ENCODE data around the gene CDH4. TPM values are rescaled to one million over a fixed set of nuclear protein-coding genes. Genes with fewer than 3 reads are reported as not detected.

Gene CDH4
- total RNA-seq, 1 donor: 8.6 TPM

GRCh38 chr20:61523145-61523544 lies 271.1 kb downstream of the CDH4 start:
- DNase-seq (ENCODE audit: low read depth in 2 of 3, low spot score in 2 of 3): no peak

DNA sequence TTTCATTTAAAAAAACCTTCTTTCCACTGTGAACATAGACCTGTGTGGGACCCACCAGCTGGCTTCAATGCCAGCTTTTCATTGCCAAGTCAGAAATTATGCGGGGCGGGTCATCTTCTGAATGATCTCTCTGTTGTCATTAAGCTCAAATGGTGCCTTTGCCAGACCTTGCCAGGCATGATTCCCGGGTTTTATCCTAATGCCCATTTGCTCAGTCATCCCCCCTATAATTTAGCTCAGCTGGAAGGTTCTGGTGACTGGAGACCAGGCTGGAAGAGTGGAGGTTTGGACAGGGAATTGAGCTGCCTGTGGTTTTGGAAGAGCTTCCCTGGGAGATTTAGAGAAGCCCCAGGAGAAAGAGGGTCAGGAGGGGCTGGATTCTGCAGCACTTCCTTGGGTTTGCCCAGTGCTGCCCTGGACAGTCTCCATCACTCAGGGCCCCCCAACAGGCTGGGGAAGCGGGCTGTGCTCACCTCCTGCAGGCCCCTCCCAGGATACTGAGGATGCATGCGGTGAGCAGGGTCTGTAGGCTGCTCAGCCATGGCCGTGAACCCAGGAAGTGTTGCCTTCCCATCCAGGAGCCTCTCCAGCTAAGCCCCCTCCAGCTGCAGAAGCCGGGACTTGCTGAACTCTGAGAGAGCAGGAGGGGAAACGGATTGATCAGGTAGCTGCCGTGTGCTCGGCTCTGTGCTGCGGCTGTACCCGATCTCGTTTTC lies 273.0 kb downstream of the CDH4 start:
- DNase-seq (ENCODE audit: low read depth in 2 of 3, low spot score in 2 of 3): no peak

DNA sequence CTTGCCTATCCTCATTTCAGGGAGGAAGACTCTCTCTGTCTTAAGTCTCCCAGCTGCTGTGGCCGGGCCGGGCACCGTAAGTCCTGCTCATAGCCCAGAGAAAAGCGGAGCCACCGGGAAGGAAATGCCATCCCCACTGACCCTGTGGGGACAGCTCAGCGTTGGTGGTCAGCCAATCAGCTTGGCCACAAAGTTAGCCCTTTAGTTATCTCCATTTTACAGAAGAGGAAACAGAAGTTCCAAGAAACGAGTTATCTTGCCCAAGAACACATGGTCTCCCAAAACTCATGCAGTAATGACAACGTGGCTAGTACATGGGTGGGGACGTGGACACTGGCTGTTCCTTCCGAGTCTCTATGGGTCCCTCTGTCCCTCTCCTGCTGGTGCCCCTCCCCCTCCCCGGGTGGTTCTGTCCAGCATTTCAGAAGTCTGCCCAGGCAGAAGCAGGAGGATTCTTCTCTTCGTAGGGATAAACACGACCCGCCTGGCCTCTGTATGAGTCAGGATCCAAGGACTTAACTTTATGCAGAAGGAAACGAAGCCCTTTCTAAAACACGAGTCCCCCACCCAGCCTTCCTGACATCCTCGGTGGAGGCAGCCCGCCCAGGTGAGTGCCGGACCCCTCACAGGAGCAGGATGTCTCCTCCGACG lies 273.8 kb downstream of the CDH4 start:
- no peak for DNase-seq (ENCODE audit: low read depth in 2 of 3, low spot score in 2 of 3)

DNA sequence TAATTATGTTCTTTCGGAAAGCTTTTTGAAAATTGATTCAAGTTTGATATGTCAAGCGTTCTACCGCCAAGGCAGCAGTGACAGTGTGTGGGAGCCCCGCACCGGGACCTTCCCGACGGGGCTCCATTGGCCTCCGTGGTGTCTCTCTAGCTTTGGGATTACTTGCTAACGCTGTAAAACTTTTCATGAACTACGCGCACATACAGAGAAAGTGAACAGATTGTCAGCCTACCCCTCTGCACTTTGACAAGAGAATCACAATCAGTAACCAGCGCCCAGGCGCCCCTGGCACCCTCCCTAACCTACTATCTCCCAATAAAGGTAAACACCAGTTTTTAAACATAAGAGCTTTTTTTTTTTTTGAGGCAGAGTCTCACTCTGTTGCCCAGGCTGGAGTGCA lies 274.8 kb downstream of the CDH4 start:
- DNase-seq (ENCODE audit: low read depth in 2 of 3, low spot score in 2 of 3): no peak

DNA sequence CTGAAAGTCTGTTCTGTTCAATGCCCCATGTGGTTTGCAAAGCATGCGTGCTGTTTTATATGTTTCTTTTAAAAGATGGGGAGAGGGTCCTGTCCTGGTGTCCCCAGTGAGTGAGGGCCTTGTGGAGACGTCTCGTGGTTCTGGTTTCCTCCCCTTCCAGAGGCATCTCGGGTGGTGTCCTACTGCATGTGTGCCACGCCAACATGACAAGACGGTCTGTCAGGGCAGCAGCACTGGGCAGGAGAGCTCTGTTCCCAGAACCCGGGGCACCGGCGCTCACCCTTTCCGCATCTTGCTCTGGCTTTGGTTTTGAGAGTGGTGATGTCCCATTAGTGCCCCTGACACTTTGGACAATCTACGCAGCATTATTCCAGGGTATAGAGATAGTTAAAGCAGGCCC lies 275.6 kb downstream of the CDH4 start:
- no peak for DNase-seq (ENCODE audit: low read depth in 2 of 3, low spot score in 2 of 3)

GRCh38 chr20:61528591-61528990 lies 276.5 kb downstream of the CDH4 start:
- DNase-seq (ENCODE audit: low read depth in 2 of 3, low spot score in 2 of 3): no peak

GRCh38 chr20:61529354-61529753 lies 277.3 kb downstream of the CDH4 start:
- DNase-seq (ENCODE audit: low read depth in 2 of 3, low spot score in 2 of 3): no peak

GRCh38 chr20:61531553-61532345 lies 279.7 kb downstream of the CDH4 start:
- DNase-seq (ENCODE audit: low read depth in 2 of 3, low spot score in 2 of 3): no peak

DNA sequence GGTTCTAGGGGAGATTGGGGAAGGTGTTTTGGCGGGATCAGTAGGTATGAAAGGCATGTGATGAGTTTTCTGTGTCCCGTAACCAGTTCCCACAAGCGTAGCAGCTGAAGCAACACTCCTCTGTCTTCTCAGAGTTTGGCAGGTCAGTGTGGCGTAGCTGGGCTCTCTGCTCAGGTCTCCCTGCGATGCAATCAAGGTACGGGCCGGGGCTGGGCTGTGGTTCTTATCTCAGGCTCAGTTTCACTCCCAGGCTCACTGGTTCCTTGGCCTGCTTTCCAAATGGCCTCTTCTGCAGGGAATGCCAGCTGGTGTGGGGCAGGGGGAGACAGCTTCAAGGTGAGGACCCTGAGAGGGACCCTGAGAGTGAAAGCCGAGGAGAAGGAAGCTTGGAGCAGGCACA lies 280.7 kb downstream of the CDH4 start:
- no peak for DNase-seq (ENCODE audit: low read depth in 2 of 3, low spot score in 2 of 3)

DNA sequence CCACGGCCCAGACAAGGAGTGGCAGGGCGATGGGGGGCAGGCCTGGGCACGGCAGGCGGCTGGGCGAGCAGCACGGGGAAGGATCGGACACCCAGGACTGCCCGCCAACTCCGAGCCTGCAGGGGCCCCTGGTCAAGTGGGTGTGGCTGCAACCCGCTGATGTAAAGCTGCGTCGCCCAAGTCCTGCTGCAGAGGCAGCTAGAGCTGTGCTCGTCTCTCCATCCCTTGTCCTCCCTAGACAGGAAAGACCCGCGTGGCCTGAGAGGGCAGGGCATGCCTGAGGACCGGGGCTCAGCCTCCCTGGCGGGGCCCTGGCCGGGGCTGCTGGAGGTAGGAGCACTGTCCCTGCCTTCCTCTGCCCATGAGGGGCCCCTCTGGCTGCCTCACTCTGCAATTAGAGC lies 281.2 kb downstream of the CDH4 start:
- no peak for DNase-seq (ENCODE audit: low read depth in 2 of 3, low spot score in 2 of 3)

GRCh38 chr20:61534346-61534745 lies 282.3 kb downstream of the CDH4 start:
- DNase-seq (ENCODE audit: low read depth in 2 of 3, low spot score in 2 of 3): no peak

- DNase-seq (ENCODE audit: low read depth in 2 of 3, low spot score in 2 of 3): no peak
Measured at GRCh38 chr20:61535091-61535490, 283.0 kb downstream of the CDH4 start.

DNA sequence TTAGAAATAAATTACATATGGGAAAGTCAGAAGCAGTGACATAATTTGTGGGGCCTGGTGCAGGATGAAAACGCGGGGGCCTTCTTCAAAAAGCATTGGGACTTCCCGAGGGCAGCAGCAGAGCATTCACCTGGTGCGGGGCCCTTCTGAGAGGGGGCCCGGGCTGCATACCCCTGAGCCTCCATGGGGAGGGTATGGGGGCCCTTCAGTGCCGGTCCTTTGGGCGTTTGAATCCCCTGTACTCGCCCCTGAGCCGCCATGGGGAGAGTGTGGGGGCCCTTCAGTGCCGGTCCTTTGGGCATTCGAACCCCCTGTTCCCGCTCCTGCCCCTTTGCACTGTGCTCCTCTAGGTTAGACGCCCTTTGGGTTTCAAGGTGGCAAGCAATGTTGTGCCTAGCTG lies 283.5 kb downstream of the CDH4 start:
- no peak for DNase-seq (ENCODE audit: low read depth in 2 of 3, low spot score in 2 of 3)

DNA sequence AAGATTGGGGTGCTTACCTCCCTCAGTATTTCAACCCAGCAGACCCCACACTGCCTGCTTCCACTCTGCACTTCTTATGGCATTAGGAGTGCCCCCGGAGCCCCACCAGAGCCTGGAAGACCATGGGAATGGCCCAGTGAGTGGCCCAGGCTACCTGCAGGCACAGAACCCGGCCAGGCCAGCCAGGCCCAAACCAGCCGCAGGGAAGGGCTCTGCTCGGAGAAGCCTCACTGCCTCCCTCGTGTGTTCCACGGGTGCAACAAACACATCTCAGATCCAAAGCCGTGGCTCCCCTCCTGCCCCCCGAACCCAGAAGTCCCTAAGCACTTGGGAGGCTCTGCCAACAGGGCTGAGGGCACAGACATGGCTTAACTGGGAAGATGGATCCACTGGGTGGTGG lies 283.9 kb downstream of the CDH4 start:
- DNase-seq (ENCODE audit: low read depth in 2 of 3, low spot score in 2 of 3): no peak

DNA sequence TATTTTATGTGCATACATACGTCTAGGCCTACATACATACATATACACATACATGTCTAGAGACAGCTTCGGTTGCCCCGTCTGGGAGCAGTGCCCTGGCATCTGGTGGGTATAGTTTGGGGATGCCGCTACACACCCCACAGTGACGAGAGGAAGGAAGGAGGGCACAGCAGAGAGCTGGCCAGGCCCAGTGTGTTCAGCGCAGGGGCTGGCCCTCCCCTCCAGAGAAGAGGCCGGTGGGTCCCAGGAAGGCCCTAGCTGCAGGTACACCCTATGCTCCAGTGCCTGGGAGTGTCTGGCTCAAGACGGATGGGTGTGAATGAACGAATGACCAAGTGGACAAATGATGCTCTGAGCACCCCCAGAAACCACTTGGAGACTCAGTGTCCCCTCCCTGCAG lies 284.6 kb downstream of the CDH4 start:
- DNase-seq (ENCODE audit: low read depth in 2 of 3, low spot score in 2 of 3): no peak

- DNase-seq (ENCODE audit: low read depth in 2 of 3, low spot score in 2 of 3): no peak
Measured at GRCh38 chr20:61537239-61538182, 285.4 kb downstream of the CDH4 start.

DNA sequence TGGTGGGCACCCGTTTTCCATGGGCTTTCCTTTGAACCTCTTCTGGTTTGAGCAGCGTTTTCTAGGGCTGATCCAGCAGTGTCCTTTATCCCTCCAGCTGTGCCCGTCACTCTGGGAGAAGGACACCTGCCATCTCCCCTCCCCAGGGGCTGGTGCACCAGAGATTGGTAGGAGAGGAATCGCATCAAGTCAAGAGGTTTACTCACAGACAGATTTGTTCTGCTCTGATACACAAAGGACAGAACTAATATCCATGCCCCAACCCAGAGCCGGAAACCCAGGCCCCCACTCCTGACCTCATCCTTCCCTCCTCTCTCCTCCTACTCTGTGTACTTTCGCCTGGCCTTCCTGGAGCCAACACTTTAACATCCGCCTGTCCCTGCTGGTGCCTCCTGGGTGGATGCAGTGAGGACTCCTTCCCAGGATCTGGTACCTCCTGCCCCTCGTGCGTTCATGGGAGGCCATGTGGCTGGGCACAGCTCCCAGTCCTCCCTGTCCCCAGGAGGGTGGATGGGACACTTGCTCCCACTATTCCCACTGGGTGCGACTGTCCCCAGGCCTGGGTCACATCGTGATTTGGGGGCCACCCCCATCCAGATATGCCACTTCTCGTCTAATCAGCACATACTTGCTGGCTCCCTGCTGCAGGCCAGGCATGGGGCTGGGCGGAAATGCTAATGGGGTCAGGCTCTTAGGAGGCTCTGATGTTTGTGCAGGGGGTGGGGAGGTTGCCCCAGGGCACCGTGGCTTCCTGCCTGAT lies 286.3 kb downstream of the CDH4 start:
- no peak for DNase-seq (ENCODE audit: low read depth in 2 of 3, low spot score in 2 of 3)

GRCh38 chr20:61538943-61539265 lies 286.8 kb downstream of the CDH4 start:
- DNase-seq (ENCODE audit: low read depth in 2 of 3, low spot score in 2 of 3): no peak

GRCh38 chr20:61539706-61540360 lies 287.8 kb downstream of the CDH4 start:
- DNase-seq (ENCODE audit: low read depth in 2 of 3, low spot score in 2 of 3): no peak

- DNase-seq (ENCODE audit: low read depth in 2 of 3, low spot score in 2 of 3): no peak
Measured at GRCh38 chr20:61541537-61541936, 289.5 kb downstream of the CDH4 start.
